Measurements from ENCODE around the gene DISC1. TPM values are rescaled to one million over a fixed set of nuclear protein-coding genes. Genes with fewer than 3 reads are reported as not detected.

DISC1 gene
- total RNA-seq, 1 donor from 2014 or later = 3.5 TPM

GRCh38 chr1:231973830-231974229 is 347.2 kb downstream of the DISC1 start:
- Histone ChIP-seq H3K9me3 (replicated peaks) (peaks cover 10% of the 10 kb centered on the region), H3K4me3 (no peak overlapping the region), H3K27ac (replicated peaks) (no peak overlapping the region), H3K4me1 (peaks cover 10% of the 10 kb centered on the region), H3K27me3 (ENCODE audit: low read depth) (no peaks in the 10 kb centered on the region), H3K36me3 (peaks cover 4% of the 10 kb centered on the region)
- TF ChIP-seq CTCF (IDR thresholded peaks at IDR 0.05; ENCODE audit: borderline replicate concordance) = no peak
- no peak for DNase-seq
- intact Hi-C loops (cut with micrococcal nuclease) = no loop called here

GRCh38 chr1:231976231-231976630 is 349.6 kb downstream of the DISC1 start:
- Histone ChIP-seq H3K4me3 (no peak overlapping the region), H3K4me1 (peaks cover 4% of the 10 kb centered on the region), H3K27ac (replicated peaks) (no peak overlapping the region), H3K9me3 (replicated peaks) (peaks cover 10% of the 10 kb centered on the region), H3K36me3 (peaks cover 4% of the 10 kb centered on the region), H3K27me3 (ENCODE audit: low read depth) (no peaks in the 10 kb centered on the region)
- intact Hi-C loops (cut with micrococcal nuclease) = no loop called here
- no peak for TF ChIP-seq CTCF (IDR thresholded peaks at IDR 0.05; ENCODE audit: borderline replicate concordance)
- DNase-seq = no peak

GRCh38 chr1:231981675-231982074 is 355.1 kb downstream of the DISC1 start:
- H3K4me3 ChIP-seq = no peak overlapping the region
- H3K27ac ChIP-seq (replicated peaks) = no peak overlapping the region
- no peak for TF ChIP-seq CTCF (IDR thresholded peaks at IDR 0.05; ENCODE audit: borderline replicate concordance)
- DNase-seq = no peak
- peaks cover 10% of the 10 kb centered on the region for H3K9me3 ChIP-seq (replicated peaks)
- peaks cover 9% of the 10 kb centered on the region for H3K4me1 ChIP-seq
- no peaks in the 10 kb centered on the region for H3K27me3 ChIP-seq (ENCODE audit: low read depth)
- intact Hi-C loops (cut with micrococcal nuclease) = no loop called here
- H3K36me3 ChIP-seq = peaks cover 4% of the 10 kb centered on the region

GRCh38 chr1:231982871-231983587 is 356.4 kb downstream of the DISC1 start:
- no peaks in the 10 kb centered on the region for H3K9me3 ChIP-seq (replicated peaks)
- no peak overlapping the region for H3K4me3 ChIP-seq
- H3K4me1 ChIP-seq = peaks cover 9% of the 10 kb centered on the region
- no peak for TF ChIP-seq CTCF (IDR thresholded peaks at IDR 0.05; ENCODE audit: borderline replicate concordance)
- H3K27me3 ChIP-seq (ENCODE audit: low read depth) = no peaks in the 10 kb centered on the region
- intact Hi-C loops (cut with micrococcal nuclease) = no loop called here
- no peak overlapping the region for H3K27ac ChIP-seq (replicated peaks)
- DNase-seq = no peak
- no peaks in the 10 kb centered on the region for H3K36me3 ChIP-seq

GRCh38 chr1:231983588-231984193 is 357.1 kb downstream of the DISC1 start:
- TF ChIP-seq CTCF (IDR thresholded peaks at IDR 0.05; ENCODE audit: borderline replicate concordance) = peak; percentile 20

More at GRCh38 chr1:231983588-231984193, 357.1 kb downstream of the DISC1 start:
- Histone ChIP-seq H3K36me3 (no peaks in the 10 kb centered on the region), H3K9me3 (replicated peaks) (no peaks in the 10 kb centered on the region), H3K4me3 (no peak overlapping the region), H3K27me3 (ENCODE audit: low read depth) (no peaks in the 10 kb centered on the region), H3K4me1 (peaks cover 9% of the 10 kb centered on the region), H3K27ac (replicated peaks) (no peak overlapping the region)
- intact Hi-C loops (cut with micrococcal nuclease) = no loop called here
- no peak for DNase-seq
